HG03139 (cell line): Measurements from ENCODE around the gene FAM222A.

Experiments
- ATAC-seq: cut with Tn5 transposase; IDR thresholded peaks from one replicate; pipeline ENCODE4 v1.9.1; 2021; ENCODE audit not compliant: unreplicated experiment

The FAM222A gene

DNA sequence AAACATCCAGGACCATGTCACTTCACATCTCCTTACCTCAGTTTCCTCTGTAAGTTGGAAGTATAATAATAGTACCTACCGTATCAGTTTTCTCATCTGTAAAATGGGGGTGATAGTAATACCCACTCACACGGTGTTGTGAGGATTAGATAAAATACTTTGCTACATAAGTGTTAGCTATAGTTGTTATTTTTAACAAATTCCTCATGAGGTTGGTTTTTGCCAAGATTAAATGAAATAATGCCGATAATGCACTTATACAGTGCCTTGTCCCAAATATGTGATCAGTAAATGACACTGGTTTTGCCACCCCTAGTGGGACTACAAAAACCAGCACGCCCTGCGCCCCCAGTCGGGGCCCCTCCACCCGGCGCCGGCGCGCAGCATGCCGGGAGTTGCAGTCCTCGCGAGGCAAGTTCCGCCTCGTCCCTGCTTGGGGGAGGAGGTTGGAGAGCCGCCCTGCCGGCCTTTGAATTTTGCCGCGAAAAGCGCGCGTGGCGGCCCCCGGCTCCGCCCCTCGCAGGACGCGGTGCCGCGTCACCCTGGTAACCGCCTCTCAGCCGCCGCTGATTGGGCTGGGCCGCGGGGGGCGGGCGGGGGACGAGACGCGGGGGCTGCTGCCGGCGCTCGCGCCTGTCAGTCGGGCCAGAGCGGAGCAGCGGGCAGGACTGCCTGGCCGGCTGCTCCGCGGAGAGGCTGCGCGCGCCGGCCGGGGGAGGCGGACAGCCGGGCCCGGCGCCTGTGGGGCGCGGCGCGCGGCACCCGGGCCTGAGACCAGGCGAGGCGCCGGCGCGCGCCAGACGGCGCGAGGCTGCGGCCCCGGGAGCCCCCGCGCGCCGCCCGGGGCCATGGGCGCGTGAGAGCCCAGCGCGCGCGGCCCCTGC, at the start of gene FAM222A:
FAM222A (plus strand) TSS at position 639 of the 884 bp plus-strand sequence. CDS start 30,322 bp downstream, outside the sequence.
- ATAC-seq = peak; percentile 76

DNA sequence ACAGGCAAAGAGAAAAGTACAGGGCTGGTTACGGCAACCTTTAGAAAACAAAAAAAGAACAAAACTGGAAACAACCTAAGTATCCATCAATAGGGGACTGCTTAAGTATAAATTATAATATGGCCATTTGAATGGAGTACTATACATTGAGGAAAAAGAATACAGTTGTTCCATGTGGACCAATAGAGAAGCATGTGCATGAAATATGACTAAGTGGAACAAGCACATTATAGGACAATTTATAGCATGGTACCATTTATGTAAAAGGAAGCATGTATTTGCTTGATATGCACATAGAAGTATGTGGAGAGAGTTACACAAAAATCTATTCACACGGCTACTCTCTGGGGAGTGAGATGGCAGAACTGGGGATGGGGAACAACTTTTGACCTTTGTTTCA, 49.2 kb upstream of the FAM222A start:
- ATAC-seq = no peak

DNA sequence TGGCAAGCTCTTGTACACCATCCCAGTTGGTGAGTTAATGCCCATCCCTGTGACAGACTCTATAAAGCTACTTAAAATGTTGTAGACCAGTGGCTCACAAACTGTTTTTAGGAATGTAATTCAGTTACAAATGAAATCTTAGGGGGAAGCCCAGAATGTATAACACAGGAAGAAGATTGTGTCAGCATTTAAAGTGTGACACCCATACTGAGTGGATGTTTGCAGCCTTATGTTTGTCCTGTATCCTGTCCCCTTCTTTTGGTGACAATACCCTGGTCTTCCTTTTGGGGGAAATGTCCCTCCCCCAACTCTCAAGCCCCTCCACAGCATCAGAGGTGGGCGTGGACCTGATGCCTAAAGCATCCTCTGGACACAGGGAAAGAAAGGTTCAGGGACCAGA, 47.6 kb upstream of the FAM222A start:
- ATAC-seq = no peak

DNA sequence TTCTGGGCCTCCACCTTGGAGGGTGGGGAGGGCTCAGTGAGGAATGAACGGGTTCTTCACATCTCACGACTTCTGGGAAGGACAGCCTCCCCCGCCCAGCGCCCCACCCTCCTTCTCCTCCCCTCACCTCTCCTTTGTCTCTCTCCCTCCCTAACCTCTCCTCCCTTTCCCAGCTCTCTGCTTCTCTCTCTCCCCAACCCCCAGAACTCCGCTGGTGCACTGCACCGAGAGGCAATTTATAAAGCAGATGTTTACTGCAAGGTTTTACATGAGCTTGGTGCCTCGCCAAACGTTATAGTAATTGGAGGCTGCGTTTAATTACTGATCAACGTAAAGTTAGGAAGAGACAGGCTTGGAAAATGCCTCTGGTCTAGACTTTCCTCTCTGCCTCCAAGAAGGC, 42.9 kb upstream of the FAM222A start:
- no peak for ATAC-seq

DNA sequence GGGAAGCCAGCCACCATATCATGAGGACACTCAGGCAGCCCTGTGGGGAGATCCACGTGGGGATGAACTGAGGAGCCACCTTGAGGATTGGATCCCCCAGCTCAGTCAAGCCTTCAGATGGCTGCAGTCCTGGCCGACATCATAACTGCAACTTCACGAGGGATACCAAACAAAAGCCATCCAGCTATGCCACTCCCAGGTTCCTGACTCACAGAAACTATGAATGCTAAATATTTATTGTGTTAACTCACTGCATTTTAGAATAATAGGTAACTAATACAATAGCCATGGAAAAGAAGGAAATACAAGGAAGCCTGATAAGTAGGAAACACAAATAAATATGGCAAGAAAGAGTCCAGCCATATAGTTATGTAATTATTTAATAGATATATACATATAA, 42.1 kb upstream of the FAM222A start:
- no peak for ATAC-seq

DNA sequence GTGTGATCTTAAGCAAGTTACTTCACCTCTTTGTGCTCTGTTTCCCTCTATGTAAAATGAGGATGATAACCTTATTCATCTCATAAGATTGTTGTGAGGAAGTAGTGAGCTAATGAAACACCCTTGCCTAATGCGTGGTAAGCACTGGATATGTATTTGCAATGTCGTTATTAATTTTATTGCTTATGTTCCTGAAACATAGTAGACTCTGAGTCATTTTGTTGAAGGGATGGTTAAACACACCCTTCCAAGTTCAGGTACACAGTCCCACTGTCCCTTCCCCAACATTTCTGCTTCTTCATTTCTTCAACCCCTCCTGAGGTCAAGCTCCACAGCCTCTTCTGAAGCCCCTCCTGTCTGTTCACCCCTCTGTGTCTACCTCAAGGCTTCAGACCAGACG, 40.2 kb upstream of the FAM222A start:
- no peak for ATAC-seq

DNA sequence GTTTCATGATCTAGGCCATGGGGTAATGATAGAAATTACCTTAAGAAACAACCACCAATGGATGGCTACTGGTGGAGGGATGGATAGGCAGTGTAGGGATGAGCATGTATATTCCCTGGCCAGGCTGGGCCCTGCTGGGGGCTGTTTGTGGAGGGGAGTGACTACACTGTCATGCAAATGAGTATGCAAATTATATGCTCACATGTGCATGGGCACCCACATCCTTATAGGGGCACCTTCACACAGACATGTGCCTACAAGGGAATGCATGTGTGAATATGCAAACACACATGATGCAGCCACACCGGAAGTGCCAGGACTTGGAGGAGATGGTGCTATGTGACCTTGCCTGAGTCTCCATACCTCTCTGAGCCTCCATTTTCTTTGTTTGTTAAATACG, 39.7 kb upstream of the FAM222A start:
- no peak for ATAC-seq

DNA sequence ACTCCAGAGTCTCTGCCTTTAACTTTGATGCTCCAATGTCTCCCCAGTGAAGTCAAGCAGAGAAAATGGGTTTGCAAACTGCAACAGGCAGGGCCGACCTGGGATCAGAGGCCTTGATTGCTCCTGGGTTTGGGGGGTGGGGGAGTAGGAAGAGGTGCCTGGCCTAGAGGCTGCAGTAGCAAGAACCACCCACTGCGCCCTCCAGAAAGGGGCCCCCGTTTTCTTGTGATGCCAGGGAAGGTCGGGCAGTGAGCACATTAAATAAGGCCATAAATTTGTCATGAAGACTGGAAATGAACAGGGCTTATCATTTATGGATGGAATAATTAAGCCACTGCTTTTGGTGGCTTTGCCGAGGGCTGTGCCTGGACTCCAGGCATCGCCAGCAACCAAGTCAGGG, 38.2 kb upstream of the FAM222A start:
- ATAC-seq = no peak

DNA sequence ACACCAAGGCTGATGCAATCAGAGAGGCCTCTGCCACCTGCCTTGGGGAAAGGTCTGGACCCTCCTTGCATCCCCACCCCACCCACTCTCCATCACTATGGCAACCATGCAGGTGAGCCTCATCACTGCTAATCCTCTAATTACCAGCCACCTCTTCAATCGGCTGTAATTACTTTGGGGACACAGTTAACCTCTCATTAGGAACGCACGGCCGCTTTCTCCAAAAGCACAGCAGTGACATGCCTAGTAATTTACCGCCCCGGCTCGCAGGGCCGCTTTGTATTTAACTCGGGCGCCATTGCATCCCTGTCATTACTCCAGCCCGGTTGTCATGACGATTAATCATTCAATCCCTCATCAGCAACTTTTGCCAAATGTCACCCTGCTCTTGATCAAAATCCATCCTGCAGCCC, 36.3 kb upstream of the FAM222A start:
- ATAC-seq = no peak

DNA sequence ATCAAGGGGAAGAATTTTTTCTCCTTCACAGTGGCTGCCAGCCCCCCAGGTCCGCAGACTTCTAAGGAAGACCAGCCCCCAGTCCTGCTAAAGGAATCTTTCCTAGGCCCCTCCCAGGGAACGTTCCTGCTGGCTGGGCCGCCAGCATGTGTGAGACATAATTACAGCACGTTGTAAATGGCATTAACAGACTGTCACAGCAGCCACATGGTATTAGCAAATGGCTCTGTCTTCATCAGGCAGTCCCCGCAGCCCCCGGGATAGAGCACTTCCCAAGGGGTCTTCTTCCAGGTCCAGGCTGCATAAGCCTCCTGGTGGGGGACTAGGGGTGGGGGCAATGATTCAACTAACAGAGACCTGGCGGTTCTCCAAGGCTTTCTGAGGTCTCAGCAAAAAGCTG, 34.9 kb upstream of the FAM222A start:
- no peak for ATAC-seq

DNA sequence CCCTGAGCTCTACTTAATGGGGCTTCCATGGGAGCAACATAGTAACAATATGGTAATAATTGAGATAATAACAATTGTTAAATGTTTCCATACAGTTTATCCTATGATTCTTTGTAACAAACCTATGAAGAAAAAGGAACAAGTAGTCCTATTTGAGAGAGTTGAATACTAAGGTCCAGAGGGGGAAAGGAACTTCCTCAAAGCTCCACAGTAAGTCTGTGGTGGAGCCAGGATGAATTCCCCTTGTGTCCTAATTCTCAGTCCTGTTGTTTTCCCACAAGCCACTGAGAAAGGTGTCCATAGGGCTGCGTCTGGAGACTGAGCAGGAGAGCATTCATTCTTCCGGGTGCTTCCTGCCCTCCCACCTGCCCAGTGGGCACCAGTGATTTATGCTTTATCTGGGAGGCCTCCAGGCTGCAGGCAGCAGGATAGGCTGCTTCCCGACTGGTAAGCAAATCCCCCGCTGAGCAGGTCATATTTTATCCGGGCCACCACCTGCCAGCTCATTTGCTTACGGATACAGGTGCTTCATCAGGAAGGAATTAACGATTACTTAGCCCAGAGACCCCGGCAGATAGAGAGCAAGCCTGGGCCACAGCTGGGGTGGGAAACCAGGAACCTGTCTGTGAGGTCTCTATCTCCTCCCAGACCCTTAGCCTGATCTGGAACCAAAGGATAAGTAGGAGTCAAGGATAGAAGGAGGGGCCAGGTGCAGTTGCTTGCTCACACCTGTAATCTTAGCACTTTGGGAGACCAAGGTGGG, 33.9 kb upstream of the FAM222A start:
- no peak for ATAC-seq

DNA sequence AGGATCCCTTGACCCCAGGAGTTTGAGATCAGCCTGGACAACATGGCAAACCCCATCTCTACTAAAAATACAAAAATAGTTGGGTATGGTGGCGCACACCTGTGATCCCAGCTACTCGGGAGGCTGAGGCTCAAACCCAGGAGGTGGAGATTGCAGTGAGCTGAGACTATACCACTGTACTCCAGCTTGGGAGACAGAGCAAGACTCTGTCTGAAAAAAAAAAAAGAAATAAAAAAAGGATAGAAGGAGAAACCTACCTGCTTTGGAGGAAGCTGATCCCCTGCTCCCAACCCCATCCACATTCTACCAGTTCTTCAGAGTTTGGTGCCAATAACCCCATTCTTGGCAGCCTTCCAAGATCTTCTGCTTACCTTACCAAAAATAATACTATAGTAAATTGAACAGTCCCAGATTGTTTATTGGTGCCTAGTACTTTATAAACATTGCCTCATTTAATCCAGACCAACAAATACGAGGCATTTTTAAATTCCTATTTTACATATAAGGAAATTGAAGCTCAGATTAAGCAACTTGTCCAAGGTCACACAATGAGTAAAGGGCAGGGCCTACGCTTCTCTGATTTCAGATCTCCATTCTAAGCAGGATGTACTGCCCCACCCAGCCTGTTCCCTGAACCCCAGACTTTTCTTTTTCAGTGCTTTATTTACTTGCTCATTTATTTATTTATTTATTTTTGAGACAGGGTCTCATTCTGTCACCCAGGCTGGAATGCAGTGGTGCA, 33.2 kb upstream of the FAM222A start:
- no peak for ATAC-seq

DNA sequence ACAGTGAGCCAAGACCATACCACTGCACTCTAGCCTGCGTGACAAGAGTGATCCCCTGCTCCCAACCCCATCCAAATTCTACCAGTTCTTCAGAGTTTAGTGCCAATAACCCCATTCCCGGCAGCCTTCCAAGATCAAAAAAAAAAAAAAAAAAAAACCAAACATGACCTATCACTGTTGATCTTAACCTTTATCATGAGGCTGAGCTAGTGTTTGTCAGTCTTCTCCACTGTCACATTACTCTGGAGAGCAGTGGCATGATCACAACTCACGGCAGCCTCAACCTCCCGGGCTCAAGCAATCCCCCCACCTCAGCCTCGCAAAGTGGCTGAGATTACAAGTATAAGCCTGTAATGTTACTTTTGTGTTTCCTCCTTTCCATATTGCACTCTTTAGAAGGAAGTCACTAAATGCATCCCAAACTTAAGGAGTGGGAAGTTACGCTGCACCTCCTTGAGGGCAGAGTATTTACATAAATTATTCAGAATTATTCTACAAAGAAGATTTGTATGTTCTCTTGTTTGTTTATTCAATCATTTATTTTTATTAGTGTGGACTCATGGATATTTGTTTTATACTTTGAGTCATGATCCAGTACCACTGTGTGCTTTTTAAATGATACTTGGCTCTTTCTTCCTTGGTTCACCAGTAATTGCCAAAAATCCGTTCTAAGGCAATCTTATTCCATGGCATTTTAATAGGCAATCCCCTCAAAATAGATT, 31.5 kb upstream of the FAM222A start:
- no peak for ATAC-seq

DNA sequence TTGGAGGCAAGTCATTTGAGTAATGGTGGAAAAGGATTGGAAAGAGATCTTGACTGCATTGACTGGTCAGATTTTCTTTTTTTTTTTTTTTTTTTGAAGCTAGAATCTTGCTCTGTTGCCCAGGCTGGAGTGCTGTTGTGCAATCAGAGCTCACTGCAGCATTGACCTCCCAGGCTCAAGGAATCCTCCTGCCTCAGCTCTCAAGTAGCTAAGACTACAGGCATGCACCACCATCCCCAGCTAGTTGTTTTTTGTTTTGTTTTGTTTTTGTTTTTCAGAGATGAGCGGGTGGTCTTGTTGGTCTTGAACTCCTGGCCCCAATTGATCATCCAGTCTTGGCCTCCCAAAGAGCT, 30.9 kb upstream of the FAM222A start:
- ATAC-seq = no peak

DNA sequence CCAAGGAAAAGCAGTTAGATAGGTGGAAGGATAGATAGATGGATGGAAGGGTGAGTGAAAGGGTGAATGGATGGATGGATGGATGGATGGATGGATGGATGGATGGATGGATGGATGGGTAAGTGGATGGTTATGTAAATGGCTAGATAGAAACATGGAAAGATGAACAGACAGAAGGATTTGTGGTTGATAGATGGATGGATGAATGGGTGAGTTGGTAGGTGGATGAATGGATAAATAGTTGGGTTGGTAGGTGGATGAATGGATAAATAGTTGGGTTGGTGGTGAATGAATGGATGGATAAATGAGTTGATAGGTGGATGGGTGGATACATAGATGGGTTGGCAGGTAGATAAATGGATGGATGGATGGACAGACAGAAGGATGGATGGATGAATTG, 30.3 kb upstream of the FAM222A start:
- no peak for ATAC-seq

DNA sequence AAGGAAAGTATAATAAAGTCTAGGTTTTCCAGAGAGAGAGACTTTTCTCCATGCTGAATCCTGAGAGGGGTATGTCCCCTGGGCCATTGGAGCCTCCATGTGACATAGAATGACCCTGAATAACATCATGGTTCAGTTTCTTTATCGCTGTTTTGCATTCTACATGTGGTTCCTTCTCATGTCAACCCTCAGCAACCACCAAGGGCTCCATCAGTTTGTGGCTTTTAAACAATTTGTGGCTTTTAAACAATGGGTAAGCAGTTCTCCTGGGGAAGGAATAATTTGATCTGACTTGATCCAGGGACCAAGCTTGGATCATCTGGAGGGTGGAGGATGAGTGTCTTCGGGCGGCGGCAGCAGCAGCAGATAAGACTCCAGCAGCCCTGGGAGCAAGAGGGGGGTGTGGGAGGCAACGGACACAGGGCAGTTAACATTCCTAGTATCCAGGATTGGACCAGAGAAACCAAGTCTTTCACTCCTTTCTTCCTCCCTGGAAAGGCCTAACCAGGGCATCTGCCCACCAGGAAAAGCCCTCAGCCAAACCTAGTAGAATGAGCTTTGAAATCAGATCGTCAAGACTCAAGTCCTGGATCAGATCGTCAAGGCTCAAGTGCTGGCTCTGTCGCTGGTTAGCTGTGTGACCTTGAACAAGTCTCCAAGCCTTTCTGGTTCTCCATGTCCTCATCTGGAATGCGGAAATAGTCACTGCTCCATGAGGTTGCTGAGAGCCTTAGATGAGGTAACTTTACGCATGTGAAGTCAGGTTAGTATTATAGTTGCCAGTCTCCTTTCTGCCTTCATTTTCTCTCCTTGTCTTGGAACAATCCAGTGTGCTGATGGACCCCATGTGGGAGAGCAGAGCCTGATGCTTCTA, 27.8 kb upstream of the FAM222A start:
- no peak for ATAC-seq

DNA sequence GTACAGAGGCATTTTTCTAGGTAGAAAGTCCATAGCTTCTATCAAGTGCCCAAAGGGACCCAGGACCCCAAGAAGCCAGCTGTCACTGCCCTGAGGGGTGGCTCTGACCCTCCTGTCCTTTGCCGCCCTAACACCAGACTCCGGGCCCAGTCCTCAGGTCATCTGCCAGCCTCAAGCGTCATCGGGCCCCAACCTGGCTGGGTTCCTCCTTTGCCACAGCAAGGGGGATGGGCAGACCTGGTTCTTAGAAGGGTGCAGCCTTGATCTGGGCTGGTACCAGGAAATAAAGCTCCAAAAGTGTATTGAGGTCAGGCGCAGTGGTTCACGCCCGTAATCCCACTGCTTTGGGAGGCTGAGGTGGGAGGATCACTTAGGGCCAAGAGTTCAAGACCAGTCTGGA, 27.1 kb upstream of the FAM222A start:
- no peak for ATAC-seq

DNA sequence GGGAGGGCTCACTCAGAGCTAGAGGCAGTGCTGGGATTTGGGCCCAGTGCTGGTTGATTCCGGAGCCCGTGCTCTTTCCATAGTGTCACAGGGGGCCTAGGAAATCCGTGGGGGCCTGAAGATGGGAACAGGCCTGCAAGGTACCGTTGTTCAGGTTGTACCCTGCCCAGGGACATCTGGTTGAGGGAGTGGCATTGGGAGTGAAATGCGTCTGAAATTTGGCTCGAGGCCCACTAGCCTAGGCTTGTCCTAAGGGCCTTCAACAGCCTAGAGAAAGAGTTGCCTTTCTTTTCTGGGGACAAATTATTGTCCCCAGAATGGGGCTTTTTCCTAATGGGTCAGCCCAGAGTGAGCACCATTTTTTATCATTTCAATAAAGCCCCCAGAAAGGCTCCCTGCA, 26.4 kb upstream of the FAM222A start:
- no peak for ATAC-seq

DNA sequence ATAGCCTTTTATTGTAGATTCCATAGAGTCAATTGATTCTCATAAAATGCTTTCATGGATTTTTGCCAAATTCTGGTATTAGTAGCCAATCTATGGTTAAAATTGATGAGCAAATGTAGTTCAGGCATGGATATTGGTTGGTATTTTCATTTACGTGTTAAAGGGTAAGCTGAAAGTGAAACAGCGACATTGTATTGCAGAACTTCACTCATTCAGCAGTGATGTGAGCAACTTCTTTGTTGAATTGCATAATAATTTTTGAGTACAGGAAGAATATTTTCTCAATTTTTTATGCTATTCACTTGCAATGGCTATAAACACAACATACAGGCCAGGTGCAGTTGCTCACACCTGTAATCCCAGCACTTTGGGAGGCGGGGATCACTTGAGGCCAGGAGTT, 24.2 kb upstream of the FAM222A start:
- ATAC-seq = no peak

DNA sequence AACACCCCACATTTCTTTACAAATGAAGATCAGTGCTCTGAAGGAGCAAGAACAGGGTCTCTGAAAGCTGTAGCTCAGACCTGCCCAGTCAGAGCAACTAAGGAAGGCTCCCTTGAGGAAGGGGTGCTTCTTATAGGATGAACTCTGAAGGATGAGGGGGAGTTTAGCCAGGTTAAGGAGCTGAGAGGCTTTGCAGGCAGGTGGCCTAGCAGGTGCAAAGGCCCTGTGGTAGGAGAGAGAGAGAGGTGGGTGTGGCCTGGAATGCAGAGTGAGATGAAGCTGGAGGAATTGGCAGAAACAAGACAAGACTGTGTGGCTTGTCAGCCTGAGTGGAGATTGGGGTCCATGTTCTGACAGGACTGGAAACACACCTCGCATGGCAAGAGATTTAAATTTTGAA, 20.5 kb upstream of the FAM222A start:
- no peak for ATAC-seq
